ENCODE measurements around the gene DET1. TPM values are rescaled to one million over a fixed set of nuclear protein-coding genes. Genes with fewer than 3 reads are reported as not detected.
A peak's percentile ranks its signal among the peaks of the same experiment; 100 is the strongest.

DET1 gene
- total RNA-seq, 1 experiment from 2014 or later: 5.2 TPM

DNA sequence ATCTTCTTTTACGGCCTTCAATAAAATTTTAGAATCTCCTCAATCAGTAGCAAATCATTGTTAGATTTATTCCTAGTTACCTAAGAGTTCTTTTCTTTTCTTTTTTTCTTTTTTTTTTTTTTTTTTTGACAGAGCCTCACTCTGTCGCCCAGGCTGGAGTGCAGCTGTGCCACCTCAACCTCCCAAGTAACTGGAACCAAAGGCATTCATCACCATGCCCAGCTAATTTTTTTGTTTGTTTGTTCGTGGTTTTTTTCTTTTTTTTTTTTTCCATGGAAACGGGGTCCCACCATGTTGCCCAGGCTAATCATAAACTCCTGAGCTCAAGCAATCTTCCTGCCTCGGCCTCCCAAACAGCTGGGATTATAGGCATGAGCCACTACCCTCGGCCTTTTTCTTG lies 44.3 kb upstream of the DET1 start:
- in situ Hi-C loops (cut with HindIII; ENCODE audit: low pct_unique_long_range_greater_than_20kb, low sequenced_read_pairs): no loop called here

DNA sequence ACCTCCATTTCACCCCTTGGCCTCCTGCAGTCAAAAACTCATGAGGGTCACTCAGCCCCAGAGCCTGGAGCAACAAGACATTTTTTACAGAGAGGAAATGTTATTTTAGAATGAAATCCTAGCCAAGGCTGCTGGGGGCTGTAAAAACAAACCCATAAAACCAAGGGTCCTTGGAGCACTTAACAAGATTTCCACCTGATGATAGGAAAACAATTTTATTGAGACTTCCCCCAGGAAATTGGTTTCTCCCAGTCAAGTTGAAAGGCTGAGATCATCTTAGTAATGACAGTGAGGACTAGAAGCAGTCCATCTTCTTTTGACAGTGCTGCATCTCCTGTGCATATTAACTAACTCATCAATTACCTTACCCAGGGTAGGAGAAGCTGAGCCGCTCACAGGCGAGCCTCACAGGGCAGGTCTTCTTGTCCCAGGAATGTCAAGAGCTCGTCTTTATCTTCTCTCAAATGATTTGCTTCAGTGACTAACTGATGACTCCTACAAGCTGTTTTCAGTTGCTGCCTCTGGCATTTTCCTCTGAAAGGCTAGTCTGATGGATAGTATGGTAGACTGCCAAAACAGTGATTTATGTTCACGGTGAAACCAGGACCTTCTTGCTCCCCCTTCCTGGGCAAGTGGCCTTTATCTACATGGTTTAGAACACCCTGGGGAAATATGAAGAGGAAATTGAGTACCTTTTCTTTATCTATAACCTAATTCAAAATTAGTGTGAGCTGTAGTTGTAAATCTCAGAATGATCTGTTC lies 40.1 kb upstream of the DET1 start:
- intact Hi-C loops (cut with micrococcal nuclease; ENCODE audit: unreplicated experiment): no loop called here
- BruUV-seq (replicated peaks): no TSS peak
- Histone ChIP-seq H3K27ac (ENCODE audit: low read length) (no peak overlapping the region), H3K4me3 (ENCODE audit: low read depth in 2 of 2, low read length in 2 of 2) (no peak overlapping the region), H3K36me3 (ENCODE audit: control insufficient read depth, insufficient read depth, low read length) (no peaks in the 10 kb centered on the region), H3K4me1 (ENCODE audit: control insufficient read depth, insufficient read depth, low read length) (no peaks in the 10 kb centered on the region), H3K27me3 (ENCODE audit: control insufficient read depth, insufficient read depth, low read length) (peaks cover 2% of the 10 kb centered on the region; the same call in 1 of the 2 replicates), H3K9me3 (ENCODE audit: control insufficient read depth, insufficient read depth, low read depth, low read length) (no peaks in the 10 kb centered on the region)
- TF ChIP-seq, protein P1, sequence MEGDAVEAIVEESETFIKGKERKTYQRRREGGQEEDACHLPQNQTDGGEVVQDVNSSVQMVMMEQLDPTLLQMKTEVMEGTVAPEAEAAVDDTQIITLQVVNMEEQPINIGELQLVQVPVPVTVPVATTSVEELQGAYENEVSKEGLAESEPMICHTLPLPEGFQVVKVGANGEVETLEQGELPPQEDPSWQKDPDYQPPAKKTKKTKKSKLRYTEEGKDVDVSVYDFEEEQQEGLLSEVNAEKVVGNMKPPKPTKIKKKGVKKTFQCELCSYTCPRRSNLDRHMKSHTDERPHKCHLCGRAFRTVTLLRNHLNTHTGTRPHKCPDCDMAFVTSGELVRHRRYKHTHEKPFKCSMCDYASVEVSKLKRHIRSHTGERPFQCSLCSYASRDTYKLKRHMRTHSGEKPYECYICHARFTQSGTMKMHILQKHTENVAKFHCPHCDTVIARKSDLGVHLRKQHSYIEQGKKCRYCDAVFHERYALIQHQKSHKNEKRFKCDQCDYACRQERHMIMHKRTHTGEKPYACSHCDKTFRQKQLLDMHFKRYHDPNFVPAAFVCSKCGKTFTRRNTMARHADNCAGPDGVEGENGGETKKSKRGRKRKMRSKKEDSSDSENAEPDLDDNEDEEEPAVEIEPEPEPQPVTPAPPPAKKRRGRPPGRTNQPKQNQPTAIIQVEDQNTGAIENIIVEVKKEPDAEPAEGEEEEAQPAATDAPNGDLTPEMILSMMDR (IDR thresholded peaks at IDR 0.05): no peak
- TF ChIP-seq, protein P2, sequence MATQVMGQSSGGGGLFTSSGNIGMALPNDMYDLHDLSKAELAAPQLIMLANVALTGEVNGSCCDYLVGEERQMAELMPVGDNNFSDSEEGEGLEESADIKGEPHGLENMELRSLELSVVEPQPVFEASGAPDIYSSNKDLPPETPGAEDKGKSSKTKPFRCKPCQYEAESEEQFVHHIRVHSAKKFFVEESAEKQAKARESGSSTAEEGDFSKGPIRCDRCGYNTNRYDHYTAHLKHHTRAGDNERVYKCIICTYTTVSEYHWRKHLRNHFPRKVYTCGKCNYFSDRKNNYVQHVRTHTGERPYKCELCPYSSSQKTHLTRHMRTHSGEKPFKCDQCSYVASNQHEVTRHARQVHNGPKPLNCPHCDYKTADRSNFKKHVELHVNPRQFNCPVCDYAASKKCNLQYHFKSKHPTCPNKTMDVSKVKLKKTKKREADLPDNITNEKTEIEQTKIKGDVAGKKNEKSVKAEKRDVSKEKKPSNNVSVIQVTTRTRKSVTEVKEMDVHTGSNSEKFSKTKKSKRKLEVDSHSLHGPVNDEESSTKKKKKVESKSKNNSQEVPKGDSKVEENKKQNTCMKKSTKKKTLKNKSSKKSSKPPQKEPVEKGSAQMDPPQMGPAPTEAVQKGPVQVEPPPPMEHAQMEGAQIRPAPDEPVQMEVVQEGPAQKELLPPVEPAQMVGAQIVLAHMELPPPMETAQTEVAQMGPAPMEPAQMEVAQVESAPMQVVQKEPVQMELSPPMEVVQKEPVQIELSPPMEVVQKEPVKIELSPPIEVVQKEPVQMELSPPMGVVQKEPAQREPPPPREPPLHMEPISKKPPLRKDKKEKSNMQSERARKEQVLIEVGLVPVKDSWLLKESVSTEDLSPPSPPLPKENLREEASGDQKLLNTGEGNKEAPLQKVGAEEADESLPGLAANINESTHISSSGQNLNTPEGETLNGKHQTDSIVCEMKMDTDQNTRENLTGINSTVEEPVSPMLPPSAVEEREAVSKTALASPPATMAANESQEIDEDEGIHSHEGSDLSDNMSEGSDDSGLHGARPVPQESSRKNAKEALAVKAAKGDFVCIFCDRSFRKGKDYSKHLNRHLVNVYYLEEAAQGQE (IDR thresholded peaks at IDR 0.05; ENCODE audit: insufficient read depth in 1 of 2, low read depth in 2 of 2, low read length in 1 of 2): no peak
- TF ChIP-seq POLR2AphosphoS5 (IDR thresholded peaks at IDR 0.05; ENCODE audit: low read depth, low read length) (no peak), TCF7L2 (IDR thresholded peaks at IDR 0.05; ENCODE audit: low read depth, low read length) (no peak), SIN3A (IDR thresholded peaks at IDR 0.05; ENCODE audit: borderline replicate concordance, insufficient read depth, low read depth, low read length) (no peak)
- CTCF ChIA-PET: no interaction called here
- ATAC-seq (peak; percentile 68), DNase-seq (ENCODE audit: low read depth, low spot score) (no peak)
- in situ Hi-C loops (cut with HindIII; ENCODE audit: low pct_unique_long_range_greater_than_20kb, low sequenced_read_pairs): no loop called here
- POLR2A ChIA-PET: no interaction called here

More for the DNA sequence above, 44.3 kb upstream of the DET1 start:
- H3K36me3 ChIP-seq (ENCODE audit: control insufficient read depth, insufficient read depth, low read length): no peaks in the 10 kb centered on the region
- POLR2A ChIA-PET: no interaction called here
- intact Hi-C loops (cut with micrococcal nuclease; ENCODE audit: unreplicated experiment): no loop called here
- no peak for DNase-seq (ENCODE audit: low read depth, low spot score)
- BruUV-seq (replicated peaks): no TSS peak
- H3K4me3 ChIP-seq (ENCODE audit: low read depth in 2 of 2, low read length in 2 of 2): no peak overlapping the region
- peaks cover 8% of the 10 kb centered on the region; the same call in 1 of the 2 replicates for H3K27me3 ChIP-seq (ENCODE audit: control insufficient read depth, insufficient read depth, low read length)
- no peaks in the 10 kb centered on the region for H3K4me1 ChIP-seq (ENCODE audit: control insufficient read depth, insufficient read depth, low read length)
- ATAC-seq: no peak
- no peaks in the 10 kb centered on the region for H3K9me3 ChIP-seq (ENCODE audit: control insufficient read depth, insufficient read depth, low read depth, low read length)
- TF ChIP-seq, protein P2 (IDR thresholded peaks at IDR 0.05; ENCODE audit: insufficient read depth in 1 of 2, low read depth in 2 of 2, low read length in 1 of 2): no peak
- TF ChIP-seq SIN3A (IDR thresholded peaks at IDR 0.05; ENCODE audit: borderline replicate concordance, insufficient read depth, low read depth, low read length) (no peak), POLR2AphosphoS5 (IDR thresholded peaks at IDR 0.05; ENCODE audit: low read depth, low read length) (no peak), TCF7L2 (IDR thresholded peaks at IDR 0.05; ENCODE audit: low read depth, low read length) (no peak)
- TF ChIP-seq, protein P1 (IDR thresholded peaks at IDR 0.05): no peak
- CTCF ChIA-PET: no interaction called here
- no peak overlapping the region for H3K27ac ChIP-seq (ENCODE audit: low read length)
